Measurements from ENCODE around the gene REV1.
A peak's percentile ranks its signal among the peaks of the same experiment; 100 is the strongest.

REV1 gene

DNA sequence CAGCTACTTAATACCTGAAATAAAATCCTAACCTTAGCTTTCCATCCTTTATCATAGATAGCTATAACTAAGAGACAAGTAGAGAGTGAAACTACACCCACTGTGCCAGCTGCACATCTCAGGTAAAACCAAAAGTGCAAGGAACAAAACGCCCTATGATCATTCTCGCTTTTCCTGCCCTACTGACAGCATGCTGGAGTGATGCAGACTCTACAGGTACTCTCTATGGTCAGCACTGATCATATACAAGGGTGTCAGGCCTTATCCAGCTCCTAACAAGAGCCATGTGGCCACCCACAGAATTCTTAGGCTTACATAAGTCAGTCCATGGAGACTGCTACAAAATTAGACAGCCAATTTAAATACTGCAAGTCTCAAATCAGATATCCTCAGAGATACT, 45.6 kb downstream of the REV1 start:
- H3K36me3 ChIP-seq (ENCODE audit: control insufficient read depth in 2 of 2, insufficient read depth in 1 of 2, low read length in 2 of 2) = peaks cover 17 to 34% of the 10 kb centered on the region in 2 experiments

DNA sequence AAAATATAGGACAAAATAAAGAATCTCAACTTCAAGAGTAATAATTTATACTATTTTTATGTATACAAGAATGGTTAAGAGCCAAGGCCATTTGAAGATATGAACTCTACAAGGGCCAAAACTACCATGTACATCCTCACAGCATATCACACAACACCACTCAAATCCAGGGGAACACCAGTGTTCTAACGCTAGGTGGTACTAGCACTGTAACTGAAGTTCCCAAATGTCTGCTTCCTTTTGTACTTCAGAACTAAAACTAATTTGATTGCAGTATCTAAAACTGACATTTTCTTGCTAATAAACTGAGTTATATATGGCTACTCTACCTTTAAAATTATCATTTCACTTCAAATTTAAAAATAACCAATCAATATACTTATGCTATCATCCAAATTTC, 47.0 kb downstream of the REV1 start:
- peaks cover 16 to 36% of the 10 kb centered on the region in 2 experiments for H3K36me3 ChIP-seq (ENCODE audit: control insufficient read depth in 2 of 2, insufficient read depth in 1 of 2, low read length in 2 of 2)
- TF ChIP-seq ZNF24 (tag by site-specific recombination; IDR thresholded peaks at IDR 0.05) (no peak), ZNF350 (tag by site-specific recombination; IDR thresholded peaks at IDR 0.05) (no peak), ZNF214 (tag by site-specific recombination; IDR thresholded peaks at IDR 0.05; ENCODE audit: borderline replicate concordance) (no peak), ZFP41 (tag by site-specific recombination; IDR thresholded peaks at IDR 0.05; ENCODE audit: borderline replicate concordance) (no peak), ZNF701 (tag by site-specific recombination; IDR thresholded peaks at IDR 0.05) (no peak), ZBTB20 (tag by site-specific recombination; IDR thresholded peaks at IDR 0.05) (no peak), SCRT2 (tag by site-specific recombination; IDR thresholded peaks at IDR 0.05) (no peak), ZNF23 (tag by site-specific recombination; IDR thresholded peaks at IDR 0.05; ENCODE audit: borderline replicate concordance) (no peak), RBAK (tag by site-specific recombination; IDR thresholded peaks at IDR 0.05) (no peak), ZNF501 (tag by site-specific recombination; IDR thresholded peaks at IDR 0.05) (no peak), HOXD13 (CRISPR knock-in tag; IDR thresholded peaks at IDR 0.05; ENCODE audit: borderline replicate concordance) (no peak), ZNF221 (tag by site-specific recombination; IDR thresholded peaks at IDR 0.05; ENCODE audit: borderline replicate concordance) (no peak), ZNF514 (tag by site-specific recombination; IDR thresholded peaks at IDR 0.05) (no peak), OSR2 (tag by site-specific recombination; IDR thresholded peaks at IDR 0.05) (no peak), ZNF202 (tag by site-specific recombination; IDR thresholded peaks at IDR 0.05; ENCODE audit: borderline replicate concordance) (no peak)
- TF ChIP-seq, protein P1, sequence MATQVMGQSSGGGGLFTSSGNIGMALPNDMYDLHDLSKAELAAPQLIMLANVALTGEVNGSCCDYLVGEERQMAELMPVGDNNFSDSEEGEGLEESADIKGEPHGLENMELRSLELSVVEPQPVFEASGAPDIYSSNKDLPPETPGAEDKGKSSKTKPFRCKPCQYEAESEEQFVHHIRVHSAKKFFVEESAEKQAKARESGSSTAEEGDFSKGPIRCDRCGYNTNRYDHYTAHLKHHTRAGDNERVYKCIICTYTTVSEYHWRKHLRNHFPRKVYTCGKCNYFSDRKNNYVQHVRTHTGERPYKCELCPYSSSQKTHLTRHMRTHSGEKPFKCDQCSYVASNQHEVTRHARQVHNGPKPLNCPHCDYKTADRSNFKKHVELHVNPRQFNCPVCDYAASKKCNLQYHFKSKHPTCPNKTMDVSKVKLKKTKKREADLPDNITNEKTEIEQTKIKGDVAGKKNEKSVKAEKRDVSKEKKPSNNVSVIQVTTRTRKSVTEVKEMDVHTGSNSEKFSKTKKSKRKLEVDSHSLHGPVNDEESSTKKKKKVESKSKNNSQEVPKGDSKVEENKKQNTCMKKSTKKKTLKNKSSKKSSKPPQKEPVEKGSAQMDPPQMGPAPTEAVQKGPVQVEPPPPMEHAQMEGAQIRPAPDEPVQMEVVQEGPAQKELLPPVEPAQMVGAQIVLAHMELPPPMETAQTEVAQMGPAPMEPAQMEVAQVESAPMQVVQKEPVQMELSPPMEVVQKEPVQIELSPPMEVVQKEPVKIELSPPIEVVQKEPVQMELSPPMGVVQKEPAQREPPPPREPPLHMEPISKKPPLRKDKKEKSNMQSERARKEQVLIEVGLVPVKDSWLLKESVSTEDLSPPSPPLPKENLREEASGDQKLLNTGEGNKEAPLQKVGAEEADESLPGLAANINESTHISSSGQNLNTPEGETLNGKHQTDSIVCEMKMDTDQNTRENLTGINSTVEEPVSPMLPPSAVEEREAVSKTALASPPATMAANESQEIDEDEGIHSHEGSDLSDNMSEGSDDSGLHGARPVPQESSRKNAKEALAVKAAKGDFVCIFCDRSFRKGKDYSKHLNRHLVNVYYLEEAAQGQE (tag by site-specific recombination; IDR thresholded peaks at IDR 0.05) = no peak
- TF ChIP-seq, protein P2, sequence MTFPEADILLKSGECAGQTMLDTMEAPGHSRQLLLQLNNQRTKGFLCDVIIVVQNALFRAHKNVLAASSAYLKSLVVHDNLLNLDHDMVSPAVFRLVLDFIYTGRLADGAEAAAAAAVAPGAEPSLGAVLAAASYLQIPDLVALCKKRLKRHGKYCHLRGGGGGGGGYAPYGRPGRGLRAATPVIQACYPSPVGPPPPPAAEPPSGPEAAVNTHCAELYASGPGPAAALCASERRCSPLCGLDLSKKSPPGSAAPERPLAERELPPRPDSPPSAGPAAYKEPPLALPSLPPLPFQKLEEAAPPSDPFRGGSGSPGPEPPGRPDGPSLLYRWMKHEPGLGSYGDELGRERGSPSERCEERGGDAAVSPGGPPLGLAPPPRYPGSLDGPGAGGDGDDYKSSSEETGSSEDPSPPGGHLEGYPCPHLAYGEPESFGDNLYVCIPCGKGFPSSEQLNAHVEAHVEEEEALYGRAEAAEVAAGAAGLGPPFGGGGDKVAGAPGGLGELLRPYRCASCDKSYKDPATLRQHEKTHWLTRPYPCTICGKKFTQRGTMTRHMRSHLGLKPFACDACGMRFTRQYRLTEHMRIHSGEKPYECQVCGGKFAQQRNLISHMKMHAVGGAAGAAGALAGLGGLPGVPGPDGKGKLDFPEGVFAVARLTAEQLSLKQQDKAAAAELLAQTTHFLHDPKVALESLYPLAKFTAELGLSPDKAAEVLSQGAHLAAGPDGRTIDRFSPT (tag by site-specific recombination; IDR thresholded peaks at IDR 0.05) = no peak
- TF ChIP-seq, protein P3, sequence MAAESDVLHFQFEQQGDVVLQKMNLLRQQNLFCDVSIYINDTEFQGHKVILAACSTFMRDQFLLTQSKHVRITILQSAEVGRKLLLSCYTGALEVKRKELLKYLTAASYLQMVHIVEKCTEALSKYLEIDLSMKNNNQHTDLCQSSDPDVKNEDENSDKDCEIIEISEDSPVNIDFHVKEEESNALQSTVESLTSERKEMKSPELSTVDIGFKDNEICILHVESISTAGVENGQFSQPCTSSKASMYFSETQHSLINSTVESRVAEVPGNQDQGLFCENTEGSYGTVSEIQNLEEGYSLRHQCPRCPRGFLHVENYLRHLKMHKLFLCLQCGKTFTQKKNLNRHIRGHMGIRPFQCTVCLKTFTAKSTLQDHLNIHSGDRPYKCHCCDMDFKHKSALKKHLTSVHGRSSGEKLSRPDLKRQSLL (tag by site-specific recombination; IDR thresholded peaks at IDR 0.05) = no peak
- TF ChIP-seq, protein P4, sequence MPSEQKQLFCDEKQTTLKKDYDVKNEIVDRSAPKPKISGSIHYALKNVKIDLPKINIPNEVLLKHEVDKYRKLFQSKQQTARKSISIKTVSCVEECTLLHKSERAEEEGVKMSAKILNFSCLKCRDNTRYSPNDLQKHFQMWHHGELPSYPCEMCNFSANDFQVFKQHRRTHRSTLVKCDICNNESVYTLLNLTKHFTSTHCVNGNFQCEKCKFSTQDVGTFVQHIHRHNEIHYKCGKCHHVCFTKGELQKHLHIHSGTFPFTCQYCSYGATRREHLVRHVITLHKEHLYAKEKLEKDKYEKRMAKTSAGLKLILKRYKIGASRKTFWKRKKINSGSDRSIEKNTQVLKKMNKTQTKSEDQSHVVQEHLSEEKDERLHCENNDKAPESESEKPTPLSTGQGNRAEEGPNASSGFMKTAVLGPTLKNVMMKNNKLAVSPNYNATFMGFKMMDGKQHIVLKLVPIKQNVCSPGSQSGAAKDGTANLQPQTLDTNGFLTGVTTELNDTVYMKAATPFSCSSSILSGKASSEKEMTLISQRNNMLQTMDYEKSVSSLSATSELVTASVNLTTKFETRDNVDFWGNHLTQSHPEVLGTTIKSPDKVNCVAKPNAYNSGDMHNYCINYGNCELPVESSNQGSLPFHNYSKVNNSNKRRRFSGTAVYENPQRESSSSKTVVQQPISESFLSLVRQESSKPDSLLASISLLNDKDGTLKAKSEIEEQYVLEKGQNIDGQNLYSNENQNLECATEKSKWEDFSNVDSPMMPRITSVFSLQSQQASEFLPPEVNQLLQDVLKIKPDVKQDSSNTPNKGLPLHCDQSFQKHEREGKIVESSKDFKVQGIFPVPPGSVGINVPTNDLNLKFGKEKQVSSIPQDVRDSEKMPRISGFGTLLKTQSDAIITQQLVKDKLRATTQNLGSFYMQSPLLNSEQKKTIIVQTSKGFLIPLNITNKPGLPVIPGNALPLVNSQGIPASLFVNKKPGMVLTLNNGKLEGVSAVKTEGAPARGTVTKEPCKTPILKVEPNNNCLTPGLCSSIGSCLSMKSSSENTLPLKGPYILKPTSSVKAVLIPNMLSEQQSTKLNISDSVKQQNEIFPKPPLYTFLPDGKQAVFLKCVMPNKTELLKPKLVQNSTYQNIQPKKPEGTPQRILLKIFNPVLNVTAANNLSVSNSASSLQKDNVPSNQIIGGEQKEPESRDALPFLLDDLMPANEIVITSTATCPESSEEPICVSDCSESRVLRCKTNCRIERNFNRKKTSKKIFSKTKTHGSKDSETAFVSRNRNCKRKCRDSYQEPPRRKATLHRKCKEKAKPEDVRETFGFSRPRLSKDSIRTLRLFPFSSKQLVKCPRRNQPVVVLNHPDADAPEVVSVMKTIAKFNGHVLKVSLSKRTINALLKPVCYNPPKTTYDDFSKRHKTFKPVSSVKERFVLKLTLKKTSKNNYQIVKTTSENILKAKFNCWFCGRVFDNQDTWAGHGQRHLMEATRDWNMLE (tag by site-specific recombination; conservative IDR thresholded peaks at IDR 0.05; ENCODE audit: low read depth) = no peak

More for the DNA sequence above, 45.6 kb downstream of the REV1 start:
- POLR2A ChIA-PET = no interaction called here
- peaks cover 4% of the 10 kb centered on the region; the same call in 1 of the 2 replicates for H3K4me1 ChIP-seq (ENCODE audit: control insufficient read depth, insufficient read depth, low read length)
- H3K4me3 ChIP-seq (ENCODE audit: low read depth, low read length) = no peak overlapping the region
- H3K9me3 ChIP-seq (ENCODE audit: control insufficient read depth, insufficient read depth, low read depth, low read length) = no peaks in the 10 kb centered on the region
- CTCF ChIA-PET = no interaction called here
- no peak overlapping the region for H3K27ac ChIP-seq (ENCODE audit: extremely low read depth, low read depth, low read length)
- TF ChIP-seq SCRT2 (tag by site-specific recombination; IDR thresholded peaks at IDR 0.05) = 0 out of 2 replicates have a peak, but pooled peaks have one; percentile 15
- no peak for TF ChIP-seq ZNF202 (tag by site-specific recombination; IDR thresholded peaks at IDR 0.05; ENCODE audit: borderline replicate concordance)
- TF ChIP-seq ZNF596 (tag by site-specific recombination; IDR thresholded peaks at IDR 0.05) = no peak

More for the DNA sequence above, 47.0 kb downstream of the REV1 start:
- Histone ChIP-seq H3K27ac (ENCODE audit: extremely low read depth, low read depth, low read length) (no peak overlapping the region), H3K4me1 (ENCODE audit: control insufficient read depth, insufficient read depth, low read length) (no peaks in the 10 kb centered on the region), H3K4me3 (ENCODE audit: low read depth, low read length) (no peak overlapping the region), H3K9me3 (ENCODE audit: control insufficient read depth, insufficient read depth, low read depth, low read length) (no peaks in the 10 kb centered on the region)
- ChIA-PET CTCF (interaction anchor here (1.5 kb wide), 1 partner anchor 9 kb away, joined by 7 read pairs; no protein-coding TSS in a partner anchor), POLR2A (interaction anchor here (2.4 kb wide), 1 partner anchor 106 kb away, joined by 6 read pairs; the partner anchor contains the start of genes EIF5B and TXNDC9)
